ENCODE measurements around the gene DUSP11.

The DUSP11 gene

DNA sequence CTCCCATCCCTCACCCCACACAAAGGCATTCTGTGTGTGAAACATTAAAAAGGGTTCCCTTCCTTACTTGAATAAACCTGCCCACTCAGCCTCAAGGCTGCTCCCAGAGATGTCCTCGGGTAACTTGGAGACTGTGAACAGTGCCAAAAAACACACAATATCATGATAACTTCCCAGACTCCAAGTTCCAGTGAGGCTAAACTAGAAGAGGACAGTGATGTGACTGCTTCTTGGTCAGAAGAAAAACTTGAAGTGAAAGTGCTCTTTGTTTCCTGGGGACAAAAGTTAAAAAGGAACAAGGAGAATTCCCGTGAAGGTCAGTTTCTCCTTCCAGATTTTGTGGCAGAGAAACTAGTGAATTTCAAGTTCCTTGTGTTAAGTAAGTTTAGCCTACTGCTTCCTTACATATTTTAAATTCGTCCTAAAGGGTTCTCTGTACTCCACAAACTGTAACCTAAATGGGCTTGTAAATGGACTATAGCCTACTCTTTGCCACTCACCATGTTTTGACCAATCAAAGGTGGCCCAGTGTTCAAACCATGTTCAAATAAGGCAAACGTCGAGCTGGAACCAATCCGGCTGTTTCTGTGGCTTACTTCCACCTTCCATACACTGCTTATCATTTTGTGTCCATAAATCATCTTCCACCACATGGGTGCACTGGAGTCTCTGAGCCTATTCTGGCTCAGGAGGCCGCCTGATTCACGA lies 63.2 kb downstream of the DUSP11 start:
- DNase-seq = no peak

DNA sequence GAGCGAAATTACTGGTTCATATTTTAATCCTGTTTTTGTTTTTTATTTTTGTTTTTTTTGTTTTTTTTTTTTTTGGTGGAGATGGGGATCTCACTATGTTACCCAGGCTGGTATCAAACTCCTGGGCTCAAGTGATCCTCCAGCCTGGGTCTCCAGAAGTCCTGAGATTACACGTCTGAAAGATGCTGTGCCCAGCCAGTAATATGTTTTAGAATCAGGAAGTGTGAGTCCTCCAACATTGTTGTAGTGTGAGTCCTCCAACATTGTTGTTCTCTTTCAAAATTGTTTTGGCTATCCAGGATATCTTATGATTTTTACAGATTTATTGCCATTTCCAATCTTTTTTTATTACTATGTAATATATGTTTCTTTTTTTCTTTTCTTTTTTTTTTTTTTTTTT lies 65.8 kb downstream of the DUSP11 start:
- no peak for DNase-seq

Measured in CD4-positive, alpha-beta T cell treated with Interleukin-10 for 1 hour (primary cell).